IMR-90 (cell line): ENCODE data around the gene KDM4B. TPM values are rescaled to one million over a fixed set of nuclear protein-coding genes. Genes with fewer than 3 reads are reported as not detected.

Source experiments
- ATAC-seq: fragments of 200-7000 bp; cut with Tn5 transposase; 2 replicates; pipeline ENCODE4 v1.9.1; 2020; ENCODE audit warnings: low read depth, mild to moderate bottlenecking, moderate library complexity
- BruUV-seq: library from RNA; stranded (reverse); fragments of 400-500 nt; replicated peaks from 2 replicates; lab custom pipeline; 2021; lab: Mats Ljungman, UMichigan
- CTCF ChIA-PET: fragments of 300-600 bp; formaldehyde crosslinking; extraction: SDS; loops from one replicate; lab custom pipeline; 2021; ENCODE audit warnings: antibody characterized with exemption; lab: Yijun Ruan, JAX
- POLR2A ChIA-PET: fragments of 300-600 bp; sonication (Branson Sonifier 250); formaldehyde crosslinking; loops from one replicate; lab custom pipeline; 2022; ENCODE audit warnings: antibody characterized with exemption; ENCODE audit not compliant: unreplicated experiment; lab: Charles Lee
- DNase-seq: peaks from one replicate; pipeline ENCODE4 v3.0.0; 2013
- H2AFZ ChIP-seq: replicated peaks from 2 replicates; pipeline ENCODE3; 2013; ENCODE audit warnings: low read length, mild to moderate bottlenecking; ENCODE audit not compliant: poor library complexity
- H2AK5ac ChIP-seq: 2 replicates; pipeline ENCODE4 v1.6.1; 2013; ENCODE audit warnings: low read depth, low read length, inconsistent platforms
- H2AK9ac ChIP-seq: replicated peaks from 2 replicates; pipeline ENCODE3; 2013; ENCODE audit warnings: mild to moderate bottlenecking, low read depth, low read length, moderate library complexity; ENCODE audit not compliant: poor library complexity
- H2BK120ac ChIP-seq: 2 replicates; pipeline ENCODE4 v1.6.1; 2013; ENCODE audit warnings: low read depth, low read length, inconsistent platforms
- H2BK15ac ChIP-seq: 3 replicates; pipeline ENCODE4 v1.6.1; 2013; ENCODE audit warnings: low read depth, low read length, inconsistent platforms
- H2BK20ac ChIP-seq: 2 replicates; pipeline ENCODE4 v1.6.1; 2013; ENCODE audit warnings: low read depth, mild to moderate bottlenecking, inconsistent platforms, low read length, moderate library complexity
- H2BK5ac ChIP-seq: 2 replicates; pipeline ENCODE4 v1.6.1; 2013; ENCODE audit warnings: mild to moderate bottlenecking, low read depth, low read length, inconsistent platforms; ENCODE audit not compliant: poor library complexity, severe bottlenecking
- H3K14ac ChIP-seq: replicated peaks from 2 replicates; pipeline ENCODE4 v1.6.1; 2013; ENCODE audit warnings: low read depth, low read length, inconsistent platforms
- H3K18ac ChIP-seq: 2 replicates; pipeline ENCODE4 v1.6.1; 2013; ENCODE audit warnings: low read depth, low read length, control low read depth
- H3K23ac ChIP-seq: 2 replicates; pipeline ENCODE4 v1.6.1; 2013; ENCODE audit warnings: low read depth, low read length, inconsistent platforms
- H3K27ac ChIP-seq: 2 replicates; pipeline ENCODE4 v1.5.1; 2013; ENCODE audit warnings: mild to moderate bottlenecking, control low read depth, low read length; ENCODE audit not compliant: insufficient read depth
- H3K27me3 ChIP-seq: 2 replicates; pipeline ENCODE4 v1.6.1; 2013; ENCODE audit warnings: low read length; ENCODE audit not compliant: control insufficient read depth, insufficient read depth
- H3K36me3 ChIP-seq: 2 replicates; pipeline ENCODE4 v1.6.1; 2013; ENCODE audit warnings: low read length, mixed read lengths; ENCODE audit not compliant: control insufficient read depth, insufficient read depth
- H3K4ac ChIP-seq: 2 replicates; pipeline ENCODE4 v1.6.1; 2013; ENCODE audit warnings: low read depth, low read length, inconsistent platforms
- H3K4me1 ChIP-seq: 2 replicates; pipeline ENCODE4 v1.6.1; 2013; ENCODE audit warnings: low read length, mixed read lengths; ENCODE audit not compliant: control insufficient read depth, insufficient read depth
- H3K4me2 ChIP-seq: 2 replicates; pipeline ENCODE4 v1.6.1; 2013; ENCODE audit warnings: low read depth, mild to moderate bottlenecking, control low read depth, low read length, moderate library complexity
- H3K4me3 ChIP-seq: 2 replicates; pipeline ENCODE4 v1.5.1; 2013; ENCODE audit warnings: low read depth, mild to moderate bottlenecking, control low read depth, low read length, moderate library complexity; ENCODE audit not compliant: insufficient read depth
- H3K56ac ChIP-seq: 2 replicates; pipeline ENCODE4 v1.6.1; 2013; ENCODE audit warnings: low read length, inconsistent platforms; ENCODE audit not compliant: insufficient read depth; ENCODE audit errors: extremely low read depth
- H3K79me1 ChIP-seq, 2 experiments: 2 replicates each; pipeline ENCODE4 v1.6.1; 2013; ENCODE audit warnings: low read length in 2 of 2, inconsistent platforms in 1 of 2, low read depth in 1 of 2
- H3K9ac ChIP-seq: 2 replicates; pipeline ENCODE4 v1.6.1; 2013; ENCODE audit warnings: low read depth, low read length, control low read depth
- H3K9me1 ChIP-seq: 2 replicates; pipeline ENCODE4 v1.6.1; 2013; ENCODE audit warnings: low read length, inconsistent platforms; ENCODE audit not compliant: insufficient read depth
- H3K9me3 ChIP-seq: 2 replicates; pipeline ENCODE4 v1.6.1; 2013; ENCODE audit warnings: low read length; ENCODE audit not compliant: control insufficient read depth, insufficient read depth
- H4K20me1 ChIP-seq: 2 replicates; pipeline ENCODE4 v1.6.1; 2013; ENCODE audit warnings: low read length, inconsistent platforms; ENCODE audit not compliant: insufficient read depth
- H4K5ac ChIP-seq: 2 replicates; pipeline ENCODE4 v1.6.1; 2013; ENCODE audit warnings: mild to moderate bottlenecking, low read depth, low read length, control low read depth
- H4K8ac ChIP-seq, 2 experiments: 2 replicates each; pipeline ENCODE4 v1.6.1; 2013; ENCODE audit warnings: low read depth in 2 of 2, low read length in 2 of 2, control low read depth in 1 of 2, inconsistent platforms in 1 of 2
- H4K91ac ChIP-seq: 2 replicates; pipeline ENCODE4 v1.6.1; 2013; ENCODE audit warnings: low read depth, low read length, inconsistent platforms; ENCODE audit not compliant: insufficient read depth
- CHD1 ChIP-seq: IDR thresholded peaks from 2 replicates; pipeline ENCODE4 v1.6.1; 2012; ENCODE audit warnings: low read depth, low read length, improper control_type of control experiment
- FOS ChIP-seq: fragments of 150-350 bp; IDR thresholded peaks from 2 replicates; pipeline ENCODE4 v1.6.1; 2016; ENCODE audit warnings: low read depth, low read length
- MXI1 ChIP-seq: IDR thresholded peaks from 2 replicates; pipeline ENCODE4 v1.6.1; 2012; ENCODE audit warnings: low read depth, mild to moderate bottlenecking, low read length, moderate library complexity, borderline replicate concordance
- RAD21 ChIP-seq: IDR thresholded peaks from 2 replicates; pipeline ENCODE4 v1.6.1; 2012; ENCODE audit warnings: low read length, improper control_type of control experiment
- RFX5 ChIP-seq: IDR thresholded peaks from 2 replicates; pipeline ENCODE4 v1.8.0; 2012; ENCODE audit warnings: low read depth, mild to moderate bottlenecking, low read length, moderate library complexity
- USF2 ChIP-seq: fragments of 150-350 bp; IDR thresholded peaks from 2 replicates; pipeline ENCODE4 v1.6.1; 2017; ENCODE audit warnings: mild to moderate bottlenecking, antibody characterized with exemption, low read length, low read depth
- WGBS, 2 experiments: methylation state at CpG; one replicate each; pipeline versions ENCODE4 v1.1.5 to v1.1.7; 2013; ENCODE audit warnings: missing lambda C conversion rate in 2 of 2; ENCODE audit not compliant: insufficient read length in 1 of 2; ENCODE audit errors: extremely low coverage in 2 of 2; 5-methylcytosine and 5-hydroxymethylcytosine counted together
- dilution Hi-C: fragments of 300-500 bp; cut with HindIII; formaldehyde crosslinking; loops from one replicate; pipeline ENCODE4 v1.14.3; 2018; ENCODE audit warnings: low sequenced_read_pairs; ENCODE audit not compliant: unreplicated experiment
- in situ Hi-C: fragments of 300-500 bp; cut with MboI; formaldehyde crosslinking; loops from 3 replicates; pipeline ENCODE4 v1.14.3; 2019; ENCODE audit warnings: low sequenced_read_pairs, inconsistent platforms, mixed read lengths
- intact Hi-C: fragments of 100-400 bp; cut with micrococcal nuclease; formaldehyde crosslinking; loops from 2 replicates; pipeline ENCODE4 v1.10.0; 2022
- polyA plus RNA-seq, 3 experiments: library from polyadenylated mRNA; depleted of rRNA; stranded (reverse); fragments of >200 nt; gene quantifications; 2 replicates each; pipeline ENCODE4 v1.2.3, GENCODE V29; 2012; ENCODE audit warnings: low replicate concordance in 1 of 3
- total RNA-seq: library from RNA; depleted of rRNA; stranded (reverse); fragments of >200 nt; gene quantifications from 2 replicates; pipeline ENCODE4 v1.2.3, GENCODE V29; 2012

Gene KDM4B
- total and polyA plus RNA-seq, 2 of the 4 experiments (the other 2 are of a cell fraction), result 5.0 to 17.9 TPM

GRCh38 chr19:5016781-5017180 is 47.9 kb downstream of the KDM4B start:
- no peaks in the 10 kb centered on the region for H3K9me3 ChIP-seq
- no peak overlapping the region for H3K18ac ChIP-seq
- no peak overlapping the region for H2BK120ac ChIP-seq
- intact Hi-C loops (no loop called here), dilution Hi-C loops (no loop called here), in situ Hi-C loops (no loop called here)
- H4K8ac ChIP-seq, result no peak overlapping the region
- no peak overlapping the region for H3K4me2 ChIP-seq
- H2AK9ac ChIP-seq, result no peak overlapping the region
- no peak overlapping the region for H2AFZ ChIP-seq
- H3K56ac ChIP-seq, result no peak overlapping the region
- H3K9me1 ChIP-seq, result peaks cover 23% of the 10 kb centered on the region
- H2BK5ac ChIP-seq, result no peak overlapping the region
- no peak overlapping the region for H3K27ac ChIP-seq
- no peak overlapping the region for H4K5ac ChIP-seq
- no TSS peak for BruUV-seq
- ChIA-PET POLR2A (no interaction called here), CTCF (interaction anchor here (0.5 kb wide), 1 partner anchor 14 kb away, joined by 3 read pairs; no protein-coding TSS in a partner anchor)
- no peak for ATAC-seq
- 70% methylated on average over 2 of the region's 14 CpGs; no CpG with 5 or more reads in 1 of the 2 experiments for WGBS, 2 experiments
- peaks cover 25% of the 10 kb centered on the region for H3K36me3 ChIP-seq
- no peak overlapping the region for H3K9ac ChIP-seq
- no peak overlapping the region for H3K23ac ChIP-seq
- H4K91ac ChIP-seq, result no peak overlapping the region
- no peak for DNase-seq
- no peak overlapping the region for H2BK15ac ChIP-seq
- no peak overlapping the region for H3K4me3 ChIP-seq
- H2AK5ac ChIP-seq, result no peak overlapping the region
- no peak overlapping the region for H3K14ac ChIP-seq
- H3K4ac ChIP-seq, result no peak overlapping the region
- peaks cover 4% of the 10 kb centered on the region; the same call in 1 of the 2 replicates for H3K4me1 ChIP-seq
- peaks cover 24 to 83% of the 10 kb centered on the region in 2 experiments for H3K79me1 ChIP-seq
- peaks cover 88% of the 10 kb centered on the region for H4K20me1 ChIP-seq
- no peak overlapping the region for H2BK20ac ChIP-seq
- H3K27me3 ChIP-seq, result no peaks in the 10 kb centered on the region
- no peak for TF ChIP-seq RFX5
- TF ChIP-seq USF2, result no peak
- TF ChIP-seq FOS, result no peak
- no peak for TF ChIP-seq RAD21
- no peak for TF ChIP-seq CHD1
- no peak for TF ChIP-seq MXI1
